ENCODE results near the gene CDKAL1.

CDKAL1 gene

GRCh38 chr6:21222656-21223055 is 688.4 kb downstream of the CDKAL1 start:
- no peak overlapping the region for H3K4me2 ChIP-seq
- no peak for TF ChIP-seq CTCF (conservative IDR thresholded peaks at IDR 0.05; ENCODE audit: low read depth, low read length)
- H2AFZ ChIP-seq (ENCODE audit: low read depth) = no peak overlapping the region
- no peaks in the 10 kb centered on the region for H3K36me3 ChIP-seq (ENCODE audit: insufficient read depth)
- H3K9ac ChIP-seq = no peak overlapping the region
- H3K4me1 ChIP-seq (ENCODE audit: low read depth, poor library complexity, severe bottlenecking) = no peaks in the 10 kb centered on the region
- no peaks in the 10 kb centered on the region for H3K79me2 ChIP-seq (ENCODE audit: insufficient read depth, low read depth)
- no peaks in the 10 kb centered on the region for H3K27me3 ChIP-seq (ENCODE audit: insufficient read depth, low read depth)
- H4K20me1 ChIP-seq (ENCODE audit: insufficient read depth) = no peaks in the 10 kb centered on the region
- H3K4me3 ChIP-seq (IDR thresholded peaks at IDR 0.05; ENCODE audit: insufficient read depth, low read depth, low read length) = no peak overlapping the region
- H3K27ac ChIP-seq = no peak overlapping the region

- H3K79me2 ChIP-seq (ENCODE audit: insufficient read depth, low read depth) = no peaks in the 10 kb centered on the region
- no peak for TF ChIP-seq CTCF (conservative IDR thresholded peaks at IDR 0.05; ENCODE audit: low read depth, low read length)
- H3K27ac ChIP-seq = no peak overlapping the region
- H3K27me3 ChIP-seq (ENCODE audit: insufficient read depth, low read depth) = no peaks in the 10 kb centered on the region
- H3K9ac ChIP-seq = no peak overlapping the region
- no peaks in the 10 kb centered on the region for H4K20me1 ChIP-seq (ENCODE audit: insufficient read depth)
- no peak overlapping the region for H3K4me3 ChIP-seq (IDR thresholded peaks at IDR 0.05; ENCODE audit: insufficient read depth, low read depth, low read length)
- no peak overlapping the region for H2AFZ ChIP-seq (ENCODE audit: low read depth)
- no peak overlapping the region for H3K4me2 ChIP-seq
- H3K36me3 ChIP-seq (ENCODE audit: insufficient read depth) = no peaks in the 10 kb centered on the region
- H3K4me1 ChIP-seq (ENCODE audit: low read depth, poor library complexity, severe bottlenecking) = no peaks in the 10 kb centered on the region
Measured at GRCh38 chr6:21225912-21226311, 691.7 kb downstream of the CDKAL1 start.

GRCh38 chr6:21227486-21227885 is 693.2 kb downstream of the CDKAL1 start:
- Histone ChIP-seq H3K4me1 (ENCODE audit: low read depth, poor library complexity, severe bottlenecking) (no peaks in the 10 kb centered on the region), H3K4me2 (no peak overlapping the region), H3K9ac (no peak overlapping the region), H4K20me1 (ENCODE audit: insufficient read depth) (no peaks in the 10 kb centered on the region), H3K27me3 (ENCODE audit: insufficient read depth, low read depth) (no peaks in the 10 kb centered on the region), H3K36me3 (ENCODE audit: insufficient read depth) (no peaks in the 10 kb centered on the region), H3K27ac (no peak overlapping the region), H3K79me2 (ENCODE audit: insufficient read depth, low read depth) (no peaks in the 10 kb centered on the region), H3K4me3 (IDR thresholded peaks at IDR 0.05; ENCODE audit: insufficient read depth, low read depth, low read length) (no peak overlapping the region), H2AFZ (ENCODE audit: low read depth) (no peak overlapping the region)
- no peak for TF ChIP-seq CTCF (conservative IDR thresholded peaks at IDR 0.05; ENCODE audit: low read depth, low read length)

GRCh38 chr6:21228411-21228810 is 694.2 kb downstream of the CDKAL1 start:
- Histone ChIP-seq H4K20me1 (ENCODE audit: insufficient read depth) (no peaks in the 10 kb centered on the region), H3K27ac (no peak overlapping the region), H3K4me2 (no peak overlapping the region), H3K9ac (no peak overlapping the region), H2AFZ (ENCODE audit: low read depth) (no peak overlapping the region), H3K4me1 (ENCODE audit: low read depth, poor library complexity, severe bottlenecking) (no peaks in the 10 kb centered on the region), H3K36me3 (ENCODE audit: insufficient read depth) (no peaks in the 10 kb centered on the region), H3K27me3 (ENCODE audit: insufficient read depth, low read depth) (no peaks in the 10 kb centered on the region), H3K79me2 (ENCODE audit: insufficient read depth, low read depth) (no peaks in the 10 kb centered on the region), H3K4me3 (IDR thresholded peaks at IDR 0.05; ENCODE audit: insufficient read depth, low read depth, low read length) (no peak overlapping the region)
- TF ChIP-seq CTCF (conservative IDR thresholded peaks at IDR 0.05; ENCODE audit: low read depth, low read length) = no peak
